OCI-M2 (cell line): ENCODE results near the gene SYT4.

ENCODE experiments used
- DNase-seq: peaks from one replicate; lab custom pipeline; 2025; ENCODE audit not compliant: unreplicated experiment; lab: John Stamatoyannopoulos, UW

Gene SYT4

DNA sequence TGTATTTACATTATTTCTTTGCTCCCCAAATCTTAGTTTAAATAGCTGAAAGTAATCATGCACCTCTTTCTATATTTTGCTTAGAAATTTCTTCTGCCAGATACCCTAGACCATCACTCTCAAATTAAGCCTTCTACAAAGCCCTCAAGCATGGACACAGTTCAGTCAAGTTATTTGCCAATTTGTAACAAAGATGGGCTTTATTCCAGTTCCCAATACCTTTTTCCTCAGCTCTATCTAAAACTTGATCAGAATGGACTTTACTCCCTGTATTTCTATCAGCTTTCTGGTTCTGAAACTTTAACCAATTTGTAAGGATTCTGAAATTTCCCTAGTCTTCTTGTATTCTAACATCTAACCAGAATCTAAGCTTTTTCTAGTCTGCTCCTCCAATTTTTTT is 56.6 kb downstream of the SYT4 start:
- DNase-seq, result no peak
